ENCODE results near the gene ELFN1. TPM values are rescaled to one million over a fixed set of nuclear protein-coding genes. Genes with fewer than 3 reads are reported as not detected.

ELFN1 gene
- total RNA-seq, 1 donor from 2014 or later = 12.3 TPM

GRCh38 chr7:1698201-1698600 is 28.1 kb downstream of the ELFN1 start:
- Mint-ChIP-seq H3K9me3 (ENCODE audit: low read depth) (peaks cover 13% of the 10 kb centered on the region), H3K4me1 (ENCODE audit: low read depth) (no peaks in the 10 kb centered on the region), H3K27ac (no peak overlapping the region), H3K36me3 (ENCODE audit: insufficient read depth) (peaks cover 23% of the 10 kb centered on the region), H3K4me3 (ENCODE audit: low read depth) (no peak overlapping the region), H3K27me3 (peaks cover 2% of the 10 kb centered on the region)
- no peak for TF ChIP-seq CTCF (IDR thresholded peaks at IDR 0.05; ENCODE audit: unreplicated experiment)
- DNase-seq (ENCODE audit: low spot score, unreplicated experiment) = no peak

DNA sequence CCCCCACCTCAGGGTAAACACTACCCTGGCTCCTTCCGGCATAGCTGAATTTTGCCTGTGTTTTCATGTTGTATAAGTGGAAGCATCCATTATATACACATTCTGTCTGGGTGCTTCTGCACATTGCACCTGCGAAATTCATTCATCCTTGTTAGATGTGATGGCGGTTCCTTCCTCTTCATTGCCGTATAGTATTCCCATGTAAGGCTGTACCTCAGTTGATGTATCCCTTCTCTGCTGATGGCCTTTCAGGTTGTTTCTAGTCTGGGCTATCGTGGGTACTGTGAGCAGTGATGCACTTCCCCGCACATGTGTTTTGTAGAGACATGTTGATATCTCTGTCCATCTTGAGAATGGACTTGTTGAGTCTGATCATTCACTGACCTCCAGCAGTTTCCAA is 28.9 kb downstream of the ELFN1 start:
- peaks cover 24% of the 10 kb centered on the region for H3K36me3 Mint-ChIP-seq (ENCODE audit: insufficient read depth)
- DNase-seq (ENCODE audit: low spot score, unreplicated experiment) = no peak
- TF ChIP-seq CTCF (IDR thresholded peaks at IDR 0.05; ENCODE audit: unreplicated experiment) = no peak
- H3K27me3 Mint-ChIP-seq = peaks cover 5% of the 10 kb centered on the region
- no peaks in the 10 kb centered on the region for H3K4me1 Mint-ChIP-seq (ENCODE audit: low read depth)
- no peak overlapping the region for H3K4me3 Mint-ChIP-seq (ENCODE audit: low read depth)
- peaks cover 14% of the 10 kb centered on the region for H3K9me3 Mint-ChIP-seq (ENCODE audit: low read depth)
- no peak overlapping the region for H3K27ac Mint-ChIP-seq

DNA sequence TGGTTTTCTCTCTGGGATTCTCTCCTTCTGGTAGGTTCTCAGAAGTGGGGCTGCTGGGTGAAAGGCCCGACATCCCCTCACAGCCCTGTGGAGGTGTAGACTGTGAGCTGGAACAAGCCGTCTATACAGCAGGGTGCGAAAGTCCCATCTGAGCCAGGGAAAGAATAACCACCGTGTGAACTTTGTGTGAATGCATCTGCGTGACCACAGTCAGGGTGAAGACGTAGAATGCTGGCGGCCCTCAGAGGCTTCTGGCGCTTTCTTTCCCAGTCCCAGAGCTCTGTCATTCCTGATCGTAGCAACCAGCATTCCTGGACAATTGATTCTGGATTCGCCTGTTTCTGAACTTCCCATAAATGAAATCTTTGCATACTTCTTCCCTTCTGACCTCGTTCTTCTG is 30.0 kb downstream of the ELFN1 start:
- no peak for DNase-seq (ENCODE audit: low spot score, unreplicated experiment)
- H3K9me3 Mint-ChIP-seq (ENCODE audit: low read depth) = peaks cover 14% of the 10 kb centered on the region
- H3K27ac Mint-ChIP-seq = no peak overlapping the region
- TF ChIP-seq CTCF (IDR thresholded peaks at IDR 0.05; ENCODE audit: unreplicated experiment) = no peak
- peaks cover 24% of the 10 kb centered on the region for H3K36me3 Mint-ChIP-seq (ENCODE audit: insufficient read depth)
- H3K4me1 Mint-ChIP-seq (ENCODE audit: low read depth) = no peaks in the 10 kb centered on the region
- peaks cover 5% of the 10 kb centered on the region for H3K27me3 Mint-ChIP-seq
- H3K4me3 Mint-ChIP-seq (ENCODE audit: low read depth) = no peak overlapping the region

DNA sequence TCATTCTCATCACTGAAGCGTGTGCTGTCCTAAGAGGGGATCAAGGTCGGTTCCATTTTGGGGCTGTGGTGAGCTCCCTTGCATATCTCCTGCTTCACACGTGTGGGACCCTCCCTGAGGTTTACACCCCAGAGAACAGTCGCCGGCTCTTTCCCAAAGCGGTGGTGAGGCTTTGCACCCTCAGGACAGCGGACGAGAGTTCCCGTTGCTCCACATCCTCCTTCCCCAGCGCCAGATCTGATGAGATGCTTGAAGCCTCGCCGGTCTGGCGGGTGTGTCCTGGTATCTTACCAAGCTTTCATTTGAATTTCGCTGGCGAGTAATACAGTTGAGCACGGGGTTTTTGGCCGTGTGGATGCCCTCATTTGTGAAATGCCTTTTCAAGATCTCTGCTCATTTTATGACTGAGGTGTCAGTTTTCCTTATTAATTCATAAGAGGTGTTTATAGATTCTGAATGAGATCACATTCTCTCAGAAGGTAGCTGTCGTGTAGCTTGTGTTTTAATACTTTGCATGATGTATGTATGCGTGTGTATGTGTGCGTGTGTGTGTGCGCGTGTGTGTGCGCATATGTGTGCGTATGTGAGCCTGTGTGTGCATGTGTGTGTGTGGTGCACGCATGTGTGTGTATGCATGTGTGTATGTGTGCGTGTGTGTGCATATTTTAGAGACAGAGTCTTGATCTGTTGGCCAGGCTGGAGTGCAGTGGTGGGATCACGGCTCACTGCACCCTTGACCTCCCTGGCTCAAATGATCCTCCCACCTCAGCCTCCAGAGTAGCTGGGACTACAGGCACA is 30.7 kb downstream of the ELFN1 start:
- Mint-ChIP-seq H3K4me1 (ENCODE audit: low read depth) (no peaks in the 10 kb centered on the region), H3K9me3 (ENCODE audit: low read depth) (peaks cover 14% of the 10 kb centered on the region), H3K36me3 (ENCODE audit: insufficient read depth) (peaks cover 24% of the 10 kb centered on the region), H3K27me3 (peaks cover 5% of the 10 kb centered on the region), H3K27ac (no peak overlapping the region), H3K4me3 (ENCODE audit: low read depth) (no peak overlapping the region)
- TF ChIP-seq CTCF (IDR thresholded peaks at IDR 0.05; ENCODE audit: unreplicated experiment) = no peak
- no peak for DNase-seq (ENCODE audit: low spot score, unreplicated experiment)

GRCh38 chr7:1702652-1703051 is 32.6 kb downstream of the ELFN1 start:
- peaks cover 14% of the 10 kb centered on the region for H3K9me3 Mint-ChIP-seq (ENCODE audit: low read depth)
- H3K36me3 Mint-ChIP-seq (ENCODE audit: insufficient read depth) = peaks cover 24% of the 10 kb centered on the region
- no peak overlapping the region for H3K4me3 Mint-ChIP-seq (ENCODE audit: low read depth)
- H3K4me1 Mint-ChIP-seq (ENCODE audit: low read depth) = no peaks in the 10 kb centered on the region
- no peak for DNase-seq (ENCODE audit: low spot score, unreplicated experiment)
- no peak overlapping the region for H3K27ac Mint-ChIP-seq
- TF ChIP-seq CTCF (IDR thresholded peaks at IDR 0.05; ENCODE audit: unreplicated experiment) = no peak
- peaks cover 5% of the 10 kb centered on the region for H3K27me3 Mint-ChIP-seq

Measured in progenitor cell of endocrine pancreas (in vitro differentiated cells).